Erythroblast (primary cell): ENCODE data around the gene LZTR1.

ENCODE experiments used
- GATA1 ChIP-seq: IDR thresholded peaks from 2 replicates; pipeline ENCODE4 v1.6.1; 2011; ENCODE audit warnings: low read depth, mild to moderate bottlenecking, control low read depth, low read length, moderate library complexity
- POLR2A ChIP-seq: IDR thresholded peaks from 2 replicates; pipeline ENCODE4 v1.6.1; 2011; ENCODE audit warnings: mild to moderate bottlenecking, low read length

DNA sequence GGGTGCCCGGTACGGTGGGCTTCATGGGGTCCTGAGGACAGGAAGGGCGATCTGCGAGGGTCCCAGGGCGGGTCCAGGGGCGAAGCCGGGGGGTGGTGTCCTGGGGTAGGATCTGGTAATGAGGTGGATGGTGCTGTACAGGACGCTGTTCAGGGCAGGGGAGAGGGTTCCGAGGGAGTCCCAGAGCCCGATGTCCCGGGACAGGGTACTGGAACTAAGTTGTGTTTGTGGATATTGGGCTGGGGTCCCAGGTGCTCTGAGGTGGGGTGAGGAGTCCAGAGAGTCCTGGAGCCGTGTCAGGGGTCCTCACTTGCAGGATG, 426 bp downstream of the LZTR1 start:
- TF ChIP-seq POLR2A = no peak
- no peak for TF ChIP-seq GATA1
